Stimulated activated CD8-positive, alpha-beta memory T cell treated with anti-CD3 and anti-CD28 coated beads, Interleukin-4, amount 100 ng/mL, for 1 hour (primary cell): ENCODE results near the gene DLX5.

Experiments
- DNase-seq, 2 donors: peaks; one replicate each; pipeline ENCODE4 v3.0.0-alpha.2; 2020; ENCODE audit warnings: low read depth in 2 of 2, low spot score in 1 of 2

The DLX5 gene

GRCh38 chr7:96992192-96993005, 32.2 kb downstream of the DLX5 start:
- no peak for DNase-seq

- no peak for DNase-seq
These were observed 33.0 kb downstream of the DLX5 start for GRCh38 chr7:96991546-96992191.

DNA sequence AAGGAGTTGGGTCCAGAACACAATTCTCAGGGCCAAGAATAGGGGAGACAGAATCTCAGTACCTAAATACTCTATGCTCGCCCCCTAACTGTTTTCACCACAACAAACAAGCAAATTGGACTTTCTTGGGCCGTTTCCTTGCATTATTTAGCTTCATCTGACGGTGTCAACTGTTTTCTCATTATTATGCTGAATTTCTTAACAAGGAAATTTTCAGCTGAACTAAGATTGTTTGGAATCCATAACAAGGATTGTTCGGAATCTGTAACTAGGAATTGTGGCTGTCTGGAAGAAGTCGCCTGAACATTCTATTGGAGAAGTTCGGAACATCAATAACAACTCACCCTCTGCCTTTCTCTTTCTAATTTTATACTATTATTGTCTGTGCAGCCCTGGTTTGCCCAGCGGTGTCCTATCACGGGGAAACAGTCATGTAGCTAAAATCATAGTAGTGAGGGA, 34.7 kb downstream of the DLX5 start:
- DNase-seq = no peak

GRCh38 chr7:96989241-96989858, 35.3 kb downstream of the DLX5 start:
- DNase-seq = no peak

GRCh38 chr7:96987719-96988118, 36.9 kb downstream of the DLX5 start:
- no peak for DNase-seq

DNA sequence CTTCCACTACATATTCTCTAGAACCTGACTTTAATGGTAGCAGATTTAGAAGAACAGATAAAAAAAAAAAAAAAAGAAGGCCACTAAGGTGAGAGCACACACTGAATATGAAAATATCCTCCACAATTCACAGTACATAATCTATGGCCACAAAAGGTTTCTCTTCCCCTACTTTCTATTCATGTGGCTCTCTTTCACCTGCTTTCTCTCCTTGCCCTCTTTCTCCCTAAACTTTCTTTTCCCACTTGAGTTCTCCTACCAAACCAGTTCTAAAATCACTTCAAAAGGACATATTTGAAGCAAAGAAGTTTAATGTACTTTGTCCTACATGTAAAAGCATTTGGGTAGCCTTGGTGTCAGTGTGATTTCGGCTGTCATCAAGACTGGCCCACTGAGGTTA, 37.7 kb downstream of the DLX5 start:
- no peak for DNase-seq

DNA sequence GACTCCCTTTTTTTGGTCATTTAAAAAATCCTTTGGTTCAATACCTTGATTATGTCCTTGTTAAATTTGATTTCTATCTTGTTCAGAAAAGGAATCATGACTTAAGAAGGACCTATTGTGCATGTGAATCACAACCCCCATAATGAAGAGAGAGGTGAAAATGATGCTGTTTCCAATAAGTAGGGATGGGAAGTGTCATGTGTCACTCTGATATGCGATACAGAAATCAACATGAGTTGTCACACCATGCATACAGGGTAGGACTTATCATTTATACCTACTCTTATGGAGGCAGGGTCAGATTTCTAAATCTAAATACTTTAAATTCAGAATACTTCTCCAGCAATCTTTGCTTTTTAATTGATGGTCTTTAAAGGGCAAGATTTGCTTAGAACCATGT, 38.6 kb downstream of the DLX5 start:
- DNase-seq = no peak

DNA sequence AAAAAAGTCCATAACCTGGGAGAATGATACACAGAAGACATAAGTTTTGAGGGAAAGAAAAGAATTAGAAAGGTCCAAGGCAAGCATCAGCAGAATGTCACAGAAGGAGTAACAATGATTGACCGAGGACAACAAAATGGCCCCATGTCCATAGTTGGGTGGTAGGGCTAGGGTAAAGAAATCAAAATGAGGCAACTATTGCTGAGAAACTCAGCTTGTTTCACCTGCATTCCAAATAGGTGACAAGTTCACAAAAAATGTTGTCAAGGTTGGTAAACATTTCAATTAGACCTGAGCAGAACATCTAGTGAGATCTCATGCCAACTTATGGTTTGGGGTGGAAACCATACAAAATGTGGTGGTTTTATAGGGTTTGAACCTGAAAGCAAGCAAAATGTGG, 42.0 kb downstream of the DLX5 start:
- DNase-seq = no peak

GRCh38 chr7:96979551-96980276, 44.9 kb downstream of the DLX5 start:
- no peak for DNase-seq

GRCh38 chr7:96977445-96977844, 47.2 kb downstream of the DLX5 start:
- DNase-seq = no peak

GRCh38 chr7:96976106-96976505, 48.5 kb downstream of the DLX5 start:
- no peak for DNase-seq

GRCh38 chr7:96973986-96974385, 50.6 kb downstream of the DLX5 start:
- DNase-seq = no peak

DNA sequence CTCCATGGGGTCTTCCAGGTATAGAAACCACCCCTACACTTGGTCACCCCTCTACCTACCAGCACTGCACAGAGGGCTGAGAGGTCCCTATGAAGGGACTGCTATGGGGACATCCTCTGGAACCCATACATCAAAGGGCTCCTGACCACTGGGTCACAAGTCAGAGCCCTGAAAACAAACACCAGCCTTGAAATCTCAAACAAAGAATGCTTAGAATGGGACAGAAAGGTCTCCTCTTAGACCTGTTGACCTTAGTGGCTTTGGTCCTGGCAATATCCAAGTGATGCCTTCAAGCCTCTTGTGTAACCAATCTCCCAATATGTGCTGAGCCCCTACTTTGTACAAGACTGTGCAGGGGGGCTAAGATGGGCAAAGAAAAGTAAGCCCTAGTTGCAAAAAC, 53.9 kb downstream of the DLX5 start:
- no peak for DNase-seq
